ENCODE data around the gene NT5M.
A peak's percentile ranks its signal among the peaks of the same experiment; 100 is the strongest.
"Not testable (repeated sequence)": the region's sequence is repeated elsewhere in the genome, so short reads cannot be mapped to it uniquely, and the experiment has no call there.

NT5M gene

DNA sequence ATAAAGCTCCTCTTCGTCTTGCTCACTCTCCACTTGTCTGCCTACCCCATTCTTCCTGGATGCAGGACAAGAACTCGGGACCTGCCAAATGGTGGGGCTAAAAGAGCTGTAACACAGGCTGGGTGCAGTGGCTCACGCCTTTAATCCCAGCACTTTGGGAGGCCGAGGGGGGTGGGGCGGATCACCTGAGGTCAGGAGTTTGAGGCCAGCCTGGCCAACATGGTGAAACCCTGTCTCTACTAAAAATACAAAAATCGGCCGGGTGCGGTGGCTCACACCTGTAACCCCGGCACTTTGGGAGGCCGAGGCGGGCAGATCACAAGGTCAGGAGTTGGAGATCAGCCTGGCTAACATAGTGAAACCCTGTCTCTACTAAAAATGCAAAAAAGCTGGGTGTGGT lies 1.5 kb upstream of the NT5M start:
- DNase-seq (ENCODE audit: low read depth in 3 of 3, low spot score in 1 of 3) = not testable (repeated sequence)

DNA sequence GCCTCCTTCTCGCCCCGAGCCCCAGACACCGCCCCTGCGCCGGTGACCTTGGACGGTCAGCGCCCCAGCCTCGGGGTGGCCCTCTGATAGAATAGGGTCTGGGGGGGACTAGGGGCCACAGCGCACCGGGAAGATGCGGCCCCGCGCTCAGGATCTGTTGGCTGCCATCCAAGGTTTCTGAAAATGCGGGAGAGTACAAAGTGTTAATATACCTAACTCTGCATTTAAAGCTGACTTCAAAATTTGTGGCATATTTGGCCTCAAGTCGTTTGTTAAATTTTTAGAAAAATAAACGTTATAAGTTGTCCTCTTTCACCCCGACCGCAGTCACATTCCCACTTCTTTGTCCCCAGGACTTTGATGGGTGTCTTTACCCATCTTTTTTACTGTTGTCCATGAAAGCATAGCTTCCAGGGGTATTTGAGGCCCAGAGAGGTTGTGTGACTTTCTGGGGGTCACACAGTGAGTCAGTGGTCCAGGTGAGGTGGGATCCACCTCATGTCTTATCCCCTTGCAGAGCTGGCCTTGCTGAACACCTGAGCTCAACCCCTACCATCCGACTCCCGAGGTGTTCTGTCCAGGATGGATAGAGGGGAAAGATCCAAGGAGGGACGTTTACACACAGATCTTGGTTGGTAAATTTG lies 796 bp downstream of the NT5M start:
- DNase-seq (ENCODE audit: low read depth in 3 of 3, low spot score in 1 of 3) = no peak

DNA sequence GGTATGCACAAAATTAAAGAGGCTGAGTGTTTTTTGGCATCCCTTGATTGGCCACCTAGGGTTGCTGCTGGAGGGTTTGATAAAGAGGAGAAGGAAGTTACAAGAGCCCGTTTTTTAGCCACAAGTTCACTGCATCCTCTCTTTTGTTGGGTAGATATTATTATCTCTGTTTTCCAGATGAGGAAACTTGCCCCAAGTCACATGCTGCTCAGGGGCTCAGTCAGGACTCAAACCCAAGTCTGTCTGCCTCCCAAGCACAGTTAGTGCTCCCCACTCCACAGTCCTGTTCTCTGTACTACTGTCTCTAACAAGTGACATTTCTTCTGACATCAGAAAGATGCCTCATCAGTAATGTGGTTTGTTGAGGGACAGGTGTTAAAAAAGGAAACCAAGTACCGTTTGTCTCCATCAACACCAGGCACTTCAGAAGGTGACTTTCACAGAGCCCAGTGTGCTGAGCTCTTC lies 1.4 kb downstream of the NT5M start:
- no peak for DNase-seq (ENCODE audit: low read depth in 3 of 3, low spot score in 1 of 3)

DNA sequence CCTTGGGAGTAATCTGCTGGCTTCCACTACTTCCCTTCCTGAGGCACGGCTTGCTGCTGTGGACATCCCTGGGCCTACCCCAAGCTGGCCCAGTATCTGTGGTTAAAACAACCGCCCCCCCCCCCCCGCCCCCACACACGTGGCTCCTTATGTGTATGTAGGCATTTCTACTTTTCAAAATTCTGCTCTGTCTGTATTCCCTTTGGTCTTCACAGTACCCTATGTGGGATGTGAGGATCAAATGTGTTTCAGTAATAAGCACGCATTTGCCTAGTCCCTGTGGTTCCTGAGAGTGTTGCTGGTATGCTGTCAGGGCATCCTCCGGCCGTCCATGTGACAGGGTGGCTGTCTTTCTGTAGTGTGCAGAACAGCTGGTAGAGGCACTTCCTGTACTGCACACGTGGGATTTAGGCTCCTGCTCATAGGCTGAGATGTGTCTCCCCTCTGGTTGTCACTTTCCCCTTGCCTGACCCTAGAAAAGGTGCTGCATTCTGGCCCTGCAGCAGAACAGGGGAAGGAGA lies 2.2 kb downstream of the NT5M start:
- DNase-seq (ENCODE audit: low read depth in 3 of 3, low spot score in 1 of 3) = peak in 2 of 3 donors; percentile 12 to 18

DNA sequence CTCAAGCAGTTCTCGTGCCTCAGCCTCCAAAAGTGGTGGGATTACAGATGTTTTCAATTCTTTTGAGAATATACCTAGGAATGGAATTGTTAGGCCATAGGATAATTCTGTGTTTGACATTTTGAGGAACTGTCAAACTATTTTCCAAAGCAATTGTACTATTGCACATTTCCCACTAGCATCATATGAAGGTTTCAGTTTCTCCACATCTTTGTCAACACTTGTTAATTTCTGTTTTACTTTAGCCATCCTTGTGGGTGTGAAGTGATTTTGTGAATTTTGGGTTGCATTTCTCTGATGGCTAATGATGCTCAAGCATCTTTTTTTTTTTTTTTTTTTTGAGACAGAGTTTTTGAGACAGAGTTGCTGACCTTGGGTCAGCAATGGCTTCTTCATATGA lies 6.2 kb downstream of the NT5M start:
- no peak for DNase-seq (ENCODE audit: low read depth in 3 of 3, low spot score in 1 of 3)

DNA sequence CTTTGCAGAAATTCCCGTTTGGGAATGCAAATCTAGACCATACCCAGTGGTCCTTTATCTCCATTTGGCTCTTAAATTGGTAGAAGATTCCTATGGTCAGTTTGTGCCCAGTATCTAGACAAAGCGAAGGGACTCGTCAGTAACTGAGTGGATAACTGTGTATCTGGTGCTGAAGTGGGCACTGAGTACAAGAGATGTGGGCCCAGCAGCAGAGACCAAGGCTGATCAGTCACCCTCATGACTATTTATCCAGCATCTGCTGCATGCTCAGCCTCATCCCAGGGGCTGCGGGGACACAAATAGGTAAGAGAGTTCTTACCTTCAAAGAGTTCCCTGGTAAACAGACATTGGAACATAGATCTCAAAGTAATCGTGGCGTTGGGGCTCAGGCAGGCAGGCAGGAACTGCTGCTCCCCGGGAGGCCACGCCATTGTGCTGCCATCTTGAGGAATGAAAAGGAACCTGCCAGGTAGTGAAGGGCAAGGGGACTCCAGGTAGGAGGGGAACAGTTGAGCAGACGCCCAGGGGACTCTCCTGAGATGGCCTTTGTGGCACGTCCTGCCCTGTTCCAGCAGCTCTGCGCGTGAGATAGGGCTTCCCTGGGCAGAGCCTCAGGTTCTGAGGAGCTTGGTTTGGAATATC lies 10.3 kb downstream of the NT5M start:
- DNase-seq (ENCODE audit: low read depth in 3 of 3, low spot score in 1 of 3) = peak; percentile 35 to 57 (median 55)

DNA sequence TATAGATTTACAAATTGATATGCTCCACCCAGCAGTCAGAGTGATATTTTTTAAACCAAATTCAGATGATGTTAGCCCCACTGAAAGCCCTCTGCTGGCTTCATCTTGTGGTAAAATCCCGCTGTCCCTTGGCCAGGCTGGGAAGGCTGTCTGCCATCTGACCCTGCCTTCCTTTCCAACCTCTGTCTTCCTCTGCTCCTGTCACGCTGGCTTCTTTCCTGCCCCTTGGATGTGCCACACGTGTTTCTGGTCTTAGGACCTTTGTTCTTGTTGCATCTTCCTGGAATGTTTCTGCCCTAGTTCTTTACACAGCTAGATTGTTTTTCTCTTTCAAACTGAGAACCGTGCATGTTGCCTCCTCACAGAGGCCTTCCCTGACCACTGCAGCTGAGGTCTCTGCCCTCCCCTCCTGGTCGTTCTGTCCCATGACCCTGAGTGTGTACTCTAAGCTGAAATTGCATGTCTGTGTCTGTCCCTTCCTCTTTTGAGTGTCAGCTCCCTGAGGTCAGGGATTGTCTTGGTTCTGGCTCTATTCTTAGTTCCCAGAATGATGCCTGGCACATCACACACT lies 11.4 kb downstream of the NT5M start:
- no peak for DNase-seq (ENCODE audit: low read depth in 3 of 3, low spot score in 1 of 3)

DNA sequence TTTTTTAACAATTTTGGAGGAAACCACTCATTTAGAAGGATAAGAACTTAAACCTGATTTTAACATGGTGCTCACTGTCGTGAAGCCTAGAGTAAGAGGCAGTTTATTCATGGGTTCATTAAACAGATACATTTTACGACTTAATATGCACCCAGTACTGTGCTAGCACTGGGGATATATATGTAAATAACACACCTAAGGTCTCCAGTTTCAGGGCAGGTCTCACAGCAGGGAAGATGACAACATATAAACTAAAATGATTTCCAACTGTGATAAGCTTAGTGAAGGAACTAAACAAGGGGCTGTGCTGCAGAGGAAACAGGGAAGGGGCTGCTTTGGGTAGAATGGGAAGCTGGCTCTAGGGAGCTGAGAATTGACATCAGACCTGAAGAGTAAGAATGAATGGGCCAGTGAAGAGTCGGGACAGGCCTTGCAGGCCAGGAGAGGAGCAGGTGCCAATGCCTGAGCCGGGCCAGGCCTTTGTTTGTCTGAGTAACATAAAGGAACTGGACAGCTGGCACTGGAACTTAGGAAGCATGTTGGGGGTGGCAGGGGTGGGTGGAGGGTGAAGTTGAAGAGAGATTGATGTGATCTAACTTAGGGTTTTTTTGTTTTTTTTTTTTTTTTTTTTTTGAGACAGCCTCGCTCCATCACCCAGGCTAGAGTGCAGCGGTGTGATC lies 12.1 kb downstream of the NT5M start:
- no peak for DNase-seq (ENCODE audit: low read depth in 3 of 3, low spot score in 1 of 3)

DNA sequence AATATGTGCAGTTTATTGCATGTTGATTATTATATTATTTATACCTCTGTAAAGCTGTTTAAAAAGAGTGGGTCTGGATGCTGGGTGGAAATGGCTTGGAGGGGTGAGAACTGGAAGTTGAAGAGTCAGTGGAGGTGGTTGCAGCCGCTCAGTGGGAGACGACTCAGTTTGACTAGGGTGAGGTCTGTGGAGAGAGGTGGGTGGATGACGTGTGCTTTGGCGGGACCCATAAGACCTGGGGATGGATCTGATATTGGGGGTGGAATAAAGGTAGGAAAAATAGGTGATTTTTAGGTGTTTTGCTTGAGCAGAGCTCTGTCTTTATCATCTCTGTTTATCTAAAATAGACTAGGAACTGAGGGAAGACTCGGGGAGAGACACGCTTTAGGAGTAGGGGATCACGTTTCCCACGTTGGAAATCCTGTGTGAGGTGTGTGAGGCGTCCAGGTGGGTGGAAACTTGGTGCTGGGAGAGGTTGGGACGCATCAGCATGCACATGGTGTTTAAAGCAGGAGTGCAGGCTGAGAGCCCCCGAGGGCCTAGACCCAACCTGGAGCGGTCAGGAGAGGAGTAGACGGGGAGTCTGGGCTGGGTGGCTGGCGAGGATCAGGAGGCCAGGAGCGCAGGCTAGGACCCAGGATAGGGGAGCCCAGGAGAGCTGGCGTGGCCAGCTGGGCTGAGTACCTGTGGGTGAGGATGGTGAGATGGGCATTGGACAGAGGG lies 17.2 kb downstream of the NT5M start:
- no peak for DNase-seq (ENCODE audit: low read depth in 3 of 3, low spot score in 1 of 3)

DNA sequence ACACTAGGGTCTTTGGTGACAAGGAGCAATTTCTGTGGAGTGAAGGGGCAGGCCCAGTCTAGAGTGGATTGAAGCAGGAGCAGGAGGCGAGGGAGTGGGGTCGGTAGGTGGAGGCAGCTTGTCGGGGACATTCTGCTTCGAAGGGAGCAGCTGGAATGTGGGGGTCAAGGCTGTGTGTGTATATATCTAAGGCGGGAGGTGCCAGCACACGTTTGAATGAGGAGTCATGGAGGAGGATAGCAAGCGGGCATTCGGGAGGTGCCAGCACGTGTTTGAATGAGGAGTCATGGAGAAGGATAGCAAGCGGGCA lies 17.7 kb downstream of the NT5M start:
- DNase-seq (ENCODE audit: low read depth in 3 of 3, low spot score in 1 of 3) = no peak

DNA sequence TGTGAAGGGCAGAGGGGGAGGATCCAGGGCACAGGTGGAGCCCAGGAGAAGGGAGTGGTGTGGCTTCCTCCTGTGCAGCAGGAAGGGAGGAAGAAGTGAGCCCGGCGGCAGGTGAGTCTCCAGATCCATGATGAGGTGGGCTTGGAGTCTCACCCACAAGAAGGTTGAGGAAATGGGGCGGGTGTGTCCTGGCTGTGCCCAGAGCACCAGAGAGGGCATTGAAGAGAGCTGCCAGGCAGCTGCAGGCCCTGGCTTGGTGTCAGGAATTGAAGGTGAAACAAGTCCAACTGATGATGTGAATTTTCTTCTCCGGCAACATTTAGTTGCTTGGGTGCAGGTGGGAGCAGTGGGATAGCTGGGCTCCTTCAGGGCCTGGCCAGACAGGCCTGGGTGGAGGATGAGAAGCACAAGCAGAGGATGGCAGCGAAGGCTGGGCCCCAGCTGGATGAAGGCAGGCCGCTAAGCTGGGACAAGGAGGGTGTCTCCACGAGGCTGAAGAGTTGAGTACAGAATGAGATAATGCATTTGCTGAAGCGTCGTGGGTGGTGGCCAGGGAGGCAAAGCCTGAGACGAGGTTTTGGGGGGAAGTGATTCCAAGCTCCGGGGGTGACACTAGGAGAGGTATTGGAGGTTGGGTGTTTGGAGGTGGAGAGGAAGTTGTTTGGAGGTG lies 18.3 kb downstream of the NT5M start:
- no peak for DNase-seq (ENCODE audit: low read depth in 3 of 3, low spot score in 1 of 3)

DNA sequence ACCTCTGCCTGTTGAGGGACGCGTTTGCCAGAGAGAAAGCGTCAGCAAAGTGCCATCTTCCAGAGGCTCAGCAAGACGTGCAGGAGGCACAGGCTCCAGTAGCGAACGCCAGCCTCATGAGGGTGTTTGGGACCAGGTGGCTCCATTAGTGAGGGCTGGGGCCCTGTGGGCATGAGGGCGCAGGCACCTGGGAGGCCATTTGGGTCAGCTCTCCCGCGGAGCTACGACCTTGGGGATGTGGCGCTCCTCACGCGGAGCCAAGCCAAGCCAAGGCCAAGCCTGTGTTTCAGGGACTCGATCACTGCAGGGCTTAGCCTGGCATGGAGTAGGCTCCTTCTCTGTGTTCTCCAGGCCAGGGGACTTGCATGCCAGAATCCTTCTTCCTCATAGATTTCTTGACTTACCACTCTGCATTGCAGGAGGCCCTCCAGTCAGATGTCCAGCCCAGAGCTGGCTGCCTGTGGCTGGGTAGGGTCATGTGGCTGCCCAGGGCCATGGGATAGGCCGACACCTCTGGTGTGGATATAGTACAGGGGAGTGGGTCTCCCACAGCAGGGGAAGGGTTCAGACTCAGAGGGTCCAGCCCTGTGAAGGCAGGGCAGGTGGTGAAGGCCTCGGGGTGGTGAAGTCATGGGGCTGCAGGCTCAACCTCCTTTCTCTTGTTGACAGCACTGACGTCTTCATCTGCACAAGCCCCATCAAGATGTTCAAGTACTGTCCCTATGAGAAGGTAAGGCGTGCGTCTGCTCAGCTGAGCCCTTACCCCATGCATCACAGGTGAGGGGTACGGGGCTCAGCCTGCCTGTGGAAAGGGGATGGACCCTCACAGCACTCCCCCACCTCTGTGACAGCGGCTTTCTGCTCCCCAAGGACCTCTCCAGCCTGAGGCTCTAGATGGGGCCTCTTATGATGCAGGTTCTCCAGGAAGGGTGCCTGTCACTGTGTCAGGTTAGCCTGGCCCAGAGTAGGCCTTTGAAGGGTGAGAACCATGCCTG lies 19.6 kb downstream of the NT5M start:
- no peak for DNase-seq (ENCODE audit: low read depth in 3 of 3, low spot score in 1 of 3)

DNA sequence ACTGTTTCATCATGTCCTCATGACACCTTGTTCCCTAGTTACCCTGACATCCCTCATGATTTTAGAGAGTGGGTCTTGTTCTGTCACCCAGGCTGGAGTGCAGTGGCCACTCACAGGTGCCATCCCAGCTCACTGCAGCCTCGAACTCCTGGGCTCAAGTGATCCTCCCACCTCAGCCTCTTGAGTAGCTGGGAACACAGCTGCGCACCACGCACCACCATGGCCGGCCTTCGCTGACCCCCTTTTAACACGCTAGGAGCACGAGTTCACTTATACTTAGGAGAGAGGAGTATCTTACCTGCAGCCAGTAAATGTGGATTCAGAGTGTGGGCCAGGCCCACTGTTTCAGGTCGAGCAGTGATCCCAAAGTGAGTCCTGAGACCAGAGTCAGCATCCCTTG lies 21.4 kb downstream of the NT5M start:
- no peak for DNase-seq (ENCODE audit: low read depth in 3 of 3, low spot score in 1 of 3)

DNA sequence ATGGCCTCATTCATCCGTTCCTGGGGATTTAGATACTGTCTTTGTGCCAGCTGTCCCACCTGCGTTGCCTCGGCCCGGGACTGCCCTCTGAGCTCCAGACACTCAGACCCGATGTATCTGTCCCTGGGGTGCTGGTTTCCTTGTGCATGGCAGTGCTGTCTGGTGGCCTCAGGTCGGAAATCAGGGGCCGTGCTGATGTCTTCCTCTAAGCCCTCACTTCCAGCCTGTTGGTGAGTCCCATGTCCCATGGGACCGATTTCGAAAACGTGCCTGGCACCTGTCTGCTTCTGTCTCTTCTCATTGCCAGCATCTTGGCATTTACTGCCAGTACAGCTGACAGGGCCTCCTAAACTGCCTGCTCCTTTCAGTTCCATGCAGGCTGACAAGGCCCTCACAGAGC lies 22.1 kb downstream of the NT5M start:
- DNase-seq (ENCODE audit: low read depth in 3 of 3, low spot score in 1 of 3) = no peak

DNA sequence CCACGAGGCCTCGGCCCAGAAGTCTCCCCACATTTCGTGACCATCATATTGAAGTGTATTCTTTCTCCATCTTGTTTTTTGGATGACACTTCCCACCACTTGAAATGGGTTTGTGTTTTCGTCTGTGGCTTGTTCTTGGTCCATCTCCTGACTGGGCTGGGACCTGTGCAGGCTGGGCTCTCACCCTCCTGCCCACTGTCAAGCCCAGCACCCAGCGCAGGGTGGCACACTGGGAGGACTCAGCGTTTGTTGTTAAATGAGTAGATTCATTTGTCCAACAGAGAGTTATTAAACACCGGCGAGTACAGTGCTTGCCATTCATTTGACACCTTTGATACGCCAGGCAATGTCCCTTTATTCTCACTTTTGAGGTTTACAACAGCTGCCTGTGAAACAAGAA lies 22.6 kb downstream of the NT5M start:
- no peak for DNase-seq (ENCODE audit: low read depth in 3 of 3, low spot score in 1 of 3)

DNA sequence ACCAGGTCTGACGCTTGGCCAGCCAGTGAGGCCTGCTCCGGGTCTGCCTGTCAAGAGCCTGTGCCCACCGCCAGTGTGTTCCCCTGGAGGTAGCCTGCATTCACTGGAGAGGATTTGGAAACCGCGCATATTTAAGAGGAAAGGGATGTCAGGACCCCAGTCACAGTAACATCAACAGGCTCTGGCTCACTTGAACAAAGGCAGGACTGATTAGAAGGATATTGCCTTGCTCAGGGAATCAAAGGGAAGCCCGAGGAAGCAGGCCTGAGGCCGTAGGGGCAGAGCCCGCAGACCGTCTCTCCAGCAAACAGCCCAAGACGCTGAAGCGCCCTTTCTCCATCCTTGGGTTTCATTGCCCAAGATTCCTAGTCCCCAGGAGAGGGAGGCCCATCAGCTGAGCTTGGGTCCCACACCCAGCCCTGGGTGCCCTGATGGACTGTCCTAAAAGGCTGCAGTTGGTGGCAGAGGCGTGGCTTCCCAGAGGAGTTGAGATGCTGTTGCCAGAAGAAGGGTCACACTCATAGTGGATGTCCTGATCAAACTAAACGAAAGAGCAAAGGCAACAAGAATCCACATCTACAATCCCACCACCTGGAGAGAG lies 23.2 kb downstream of the NT5M start:
- DNase-seq (ENCODE audit: low read depth in 3 of 3, low spot score in 1 of 3) = no peak

DNA sequence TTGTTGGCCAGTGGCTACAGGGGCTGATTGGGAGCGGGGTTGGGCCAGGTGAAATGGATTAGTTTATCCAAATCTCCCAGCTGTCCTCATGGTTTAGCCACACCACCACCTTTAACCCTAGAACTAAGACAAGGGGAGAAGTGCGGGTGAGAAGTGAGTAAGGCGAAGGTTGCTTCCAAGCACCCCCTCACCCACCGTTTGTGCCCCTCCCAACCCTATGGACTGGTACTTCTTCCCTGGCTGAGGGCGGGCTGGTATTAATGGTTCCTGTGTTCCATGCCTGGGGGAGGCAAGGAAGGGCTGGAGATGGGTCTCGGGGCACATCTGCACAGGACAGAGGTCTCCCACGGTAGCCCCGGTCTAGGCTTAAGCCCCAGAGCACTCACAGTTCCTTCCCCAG lies 25.1 kb downstream of the NT5M start:
- no peak for DNase-seq (ENCODE audit: low read depth in 3 of 3, low spot score in 1 of 3)

DNA sequence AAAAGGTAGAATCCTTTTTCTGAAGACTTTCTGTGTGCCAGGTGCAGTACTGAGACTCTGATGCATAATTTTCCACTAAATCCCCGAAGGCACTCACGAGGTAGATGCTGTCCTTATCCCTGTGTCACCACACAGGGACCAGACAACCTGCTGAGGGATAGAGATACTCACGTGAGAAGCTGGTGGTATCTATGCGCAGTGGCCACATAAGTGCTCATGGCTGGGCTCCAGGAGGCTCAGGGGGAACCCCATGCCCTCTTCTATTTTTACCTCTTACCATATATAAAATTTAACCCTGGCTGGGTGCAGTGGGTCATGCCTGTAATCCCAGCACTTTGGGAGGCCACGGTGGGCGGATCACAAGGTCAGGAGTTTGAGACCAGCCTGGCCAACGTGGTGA lies 38.3 kb downstream of the NT5M start:
- DNase-seq (ENCODE audit: low read depth in 3 of 3, low spot score in 1 of 3) = no peak

DNA sequence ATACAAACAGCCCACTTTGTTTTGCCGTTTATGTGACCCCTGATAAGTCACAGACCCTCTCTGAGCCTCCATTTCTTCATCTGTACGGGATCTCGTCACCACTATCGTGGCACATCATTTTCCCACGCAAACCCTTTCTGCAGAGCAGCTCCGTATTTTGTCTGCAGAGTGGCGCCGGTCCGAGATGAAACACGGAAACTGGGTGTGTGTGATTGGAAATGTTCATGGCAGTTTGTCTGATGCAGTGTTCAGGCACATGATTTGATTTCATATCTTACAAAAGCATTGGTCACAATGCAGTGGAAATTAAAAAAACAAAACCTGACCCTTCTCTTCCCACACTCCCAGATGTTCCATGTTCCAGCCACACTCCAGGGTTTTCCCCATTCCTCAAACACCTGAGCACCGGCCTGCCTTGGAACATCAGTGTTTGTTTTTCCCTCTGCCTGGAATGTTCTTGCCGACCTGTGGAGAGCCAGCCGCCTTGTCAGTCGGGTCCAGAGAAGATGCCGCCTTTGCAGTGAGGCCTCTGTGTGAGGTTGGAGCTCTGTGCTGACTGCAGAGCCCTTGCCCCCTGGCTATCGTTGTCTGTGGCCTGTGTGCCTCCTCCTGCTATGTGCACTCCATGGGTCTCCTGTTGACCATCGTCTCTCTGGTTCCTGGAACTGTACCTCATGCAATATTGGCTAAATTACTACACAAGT lies 39.2 kb downstream of the NT5M start:
- DNase-seq (ENCODE audit: low read depth in 3 of 3, low spot score in 1 of 3) = no peak
